Fibroblast of lung (primary cell): Measurements from ENCODE around the gene SLC26A6.

Experiments
- CTCF ChIP-seq, 2 donors: IDR thresholded peaks in 1 of 2; conservative IDR thresholded peaks in 1 of 2; 1 replicate in 1 of 2; 2 replicates in 1 of 2; pipeline ENCODE4 v1.5.1; 2011 to 2012; ENCODE audit warnings: low read length in 2 of 2, control low read depth in 1 of 2, inconsistent platforms in 1 of 2, low read depth in 1 of 2, mild to moderate bottlenecking in 1 of 2
- EZH2 ChIP-seq: IDR thresholded peaks from 2 replicates; pipeline ENCODE4 v1.5.1; 2012; ENCODE audit warnings: low read length, control low read depth, mild to moderate bottlenecking; ENCODE audit errors: missing control alignments

DNA sequence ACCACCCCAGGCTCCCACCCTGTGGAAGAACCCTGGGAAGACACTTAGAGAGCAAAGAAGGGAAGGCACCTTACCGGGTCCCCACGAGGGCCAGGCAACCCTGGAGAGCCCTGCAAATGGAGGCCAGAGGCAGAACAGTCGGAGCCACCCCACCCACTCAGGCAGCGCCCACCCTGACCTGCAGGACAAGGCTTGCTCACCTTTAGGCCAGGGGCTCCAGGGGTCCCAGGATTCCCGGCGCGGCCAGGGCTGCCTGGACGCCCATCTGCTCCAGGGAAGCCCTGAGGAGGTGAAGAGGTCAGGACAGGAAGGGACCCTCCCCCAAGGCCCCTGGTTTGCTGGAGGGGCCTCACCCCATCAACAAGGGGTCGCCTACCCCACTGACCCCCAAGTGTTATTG is 50.4 kb downstream of the SLC26A6 start:
- TF ChIP-seq CTCF (conservative IDR thresholded peaks at IDR 0.05 in 1 of 2, IDR thresholded peaks at IDR 0.05 in 1 of 2; ENCODE audit: low read depth in 1 of 2, low read length in 2 of 2) (no peak), EZH2 (no peak)
